ENCODE data around the gene HRH1.
"Not testable (repeated sequence)": the region's sequence is repeated elsewhere in the genome, so short reads cannot be mapped to it uniquely, and the experiment has no call there.

Gene HRH1

DNA sequence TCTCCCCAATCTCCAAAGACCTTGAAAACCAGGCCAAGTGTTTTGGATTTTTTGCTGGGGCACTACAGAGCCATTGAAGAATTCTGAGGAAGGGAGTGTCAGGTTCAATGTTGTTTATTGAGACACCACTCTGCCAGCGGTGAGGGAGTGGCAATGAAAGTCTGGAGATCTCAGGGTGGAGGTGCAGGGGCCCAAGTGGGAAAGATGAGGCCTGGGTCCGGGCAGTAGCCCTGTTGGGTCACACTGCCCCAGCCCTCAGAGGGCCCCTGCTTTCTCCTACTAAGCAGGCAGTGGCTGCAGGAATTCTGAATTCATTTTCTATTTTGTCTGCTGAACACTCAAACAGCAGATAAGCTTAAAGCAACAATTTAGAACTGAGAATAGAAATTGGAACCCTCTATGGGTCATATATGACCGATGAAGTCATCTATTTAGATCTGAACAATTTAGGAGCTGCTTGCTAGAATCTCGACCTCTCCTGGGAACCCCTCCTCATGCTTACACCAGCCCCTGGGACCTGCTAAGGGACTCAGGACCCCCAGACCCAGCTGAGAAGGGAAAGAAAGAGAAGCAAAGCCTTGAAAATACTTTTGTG lies 17.9 kb downstream of the HRH1 start:
- no peak for DNase-seq (ENCODE audit: low read depth)

DNA sequence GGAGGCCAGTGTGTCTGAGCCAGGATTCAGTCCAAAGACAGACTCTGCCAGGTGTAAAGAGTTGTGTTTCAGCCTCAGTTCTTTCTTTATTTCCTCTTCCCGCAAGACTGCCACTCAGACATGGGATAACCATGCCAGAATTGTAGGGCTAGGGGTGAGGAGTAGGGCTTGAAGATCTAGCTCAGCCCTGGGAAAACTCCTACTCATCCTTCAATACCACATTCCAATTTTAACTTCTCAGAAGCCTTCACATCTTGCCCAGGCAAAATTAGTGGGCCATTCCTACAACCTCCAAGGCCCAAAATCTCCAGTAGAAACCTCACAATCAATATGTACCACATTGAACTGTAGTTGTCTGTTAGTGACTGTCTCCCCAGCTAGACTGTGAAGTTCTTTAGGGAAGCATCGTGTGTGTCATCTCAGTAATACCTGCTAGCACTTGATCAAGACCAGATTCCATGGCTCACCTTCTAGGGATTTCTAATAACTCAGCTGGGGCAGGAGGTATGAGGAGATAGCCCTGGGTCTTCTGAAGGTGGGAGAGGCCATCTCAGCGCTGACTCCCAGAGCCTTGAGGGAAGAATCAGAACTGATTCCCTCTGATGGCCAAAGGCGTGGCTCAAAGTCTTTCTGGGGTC lies 19.7 kb downstream of the HRH1 start:
- DNase-seq (ENCODE audit: low read depth): no peak

GRCh38 chr3:11178421-11178820 lies 24.1 kb downstream of the HRH1 start:
- DNase-seq (ENCODE audit: low read depth): no peak

GRCh38 chr3:11184328-11184969 lies 30.2 kb downstream of the HRH1 start:
- not testable (repeated sequence) for DNase-seq (ENCODE audit: low read depth)

- DNase-seq (ENCODE audit: low read depth): no peak
These were observed 30.9 kb downstream of the HRH1 start for GRCh38 chr3:11185144-11185543.

DNA sequence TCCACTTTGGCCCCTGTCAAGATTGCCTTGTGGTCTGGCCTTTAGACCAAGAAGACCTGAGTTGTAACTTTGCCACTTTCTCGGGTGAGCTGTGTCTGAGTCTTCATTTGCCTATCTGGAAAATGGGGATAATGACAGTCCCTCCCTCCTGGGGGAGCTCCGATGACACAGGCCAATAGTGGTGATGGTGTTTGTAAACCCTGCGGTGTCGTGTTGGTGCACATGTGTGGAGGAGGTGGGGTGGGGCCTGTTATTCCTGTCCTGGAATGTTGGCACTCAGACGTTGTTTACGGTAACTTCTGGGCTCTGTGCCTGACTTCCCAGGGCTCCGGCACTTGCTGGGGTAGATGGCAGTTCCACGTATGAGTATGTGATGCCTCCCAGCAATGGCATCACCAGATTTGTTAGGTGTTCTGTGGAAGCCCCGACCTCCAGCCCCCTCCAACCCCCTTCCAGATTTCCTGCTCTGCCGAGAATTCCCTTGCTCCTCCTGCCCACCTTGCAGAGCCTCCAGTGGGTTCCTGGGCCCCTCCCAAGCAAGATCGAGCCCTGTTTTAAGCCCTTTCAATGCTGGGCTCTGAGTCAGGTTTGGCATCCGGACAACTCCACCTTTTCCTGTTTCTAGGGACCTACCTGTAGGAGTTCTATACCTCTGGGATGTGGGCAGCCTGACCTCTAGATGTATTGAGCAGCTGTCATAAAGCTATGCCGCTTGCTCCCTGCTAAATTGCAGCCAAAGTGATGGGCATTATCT lies 31.4 kb downstream of the HRH1 start:
- DNase-seq (ENCODE audit: low read depth): peak; percentile 67

- DNase-seq (ENCODE audit: low read depth): no peak
These were observed 32.0 kb downstream of the HRH1 start for GRCh38 chr3:11186318-11186692.

- DNase-seq (ENCODE audit: low read depth): no peak
These were observed 32.5 kb downstream of the HRH1 start for GRCh38 chr3:11186771-11187191.

DNA sequence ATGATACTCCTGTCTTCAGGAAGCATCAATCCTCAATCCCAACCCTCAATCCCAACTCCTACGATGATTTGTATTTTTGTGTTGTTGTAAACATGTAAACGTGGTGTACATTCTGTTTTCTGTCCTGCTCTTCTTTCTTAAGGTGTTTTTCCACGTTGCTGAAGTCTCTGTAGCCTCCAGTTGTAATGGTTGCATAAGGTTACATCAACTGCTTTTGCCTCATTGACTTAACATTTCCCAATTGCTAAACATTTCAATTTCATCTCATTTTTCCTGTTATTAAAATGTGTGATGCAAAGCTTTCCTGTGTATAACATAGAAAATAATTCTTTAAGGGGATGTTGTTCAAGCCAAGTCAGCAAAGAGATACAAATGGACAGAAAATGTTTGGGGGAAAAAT lies 33.4 kb downstream of the HRH1 start:
- DNase-seq (ENCODE audit: low read depth): no peak

- DNase-seq (ENCODE audit: low read depth): no peak
These were observed 33.9 kb downstream of the HRH1 start for GRCh38 chr3:11188231-11188630.

DNA sequence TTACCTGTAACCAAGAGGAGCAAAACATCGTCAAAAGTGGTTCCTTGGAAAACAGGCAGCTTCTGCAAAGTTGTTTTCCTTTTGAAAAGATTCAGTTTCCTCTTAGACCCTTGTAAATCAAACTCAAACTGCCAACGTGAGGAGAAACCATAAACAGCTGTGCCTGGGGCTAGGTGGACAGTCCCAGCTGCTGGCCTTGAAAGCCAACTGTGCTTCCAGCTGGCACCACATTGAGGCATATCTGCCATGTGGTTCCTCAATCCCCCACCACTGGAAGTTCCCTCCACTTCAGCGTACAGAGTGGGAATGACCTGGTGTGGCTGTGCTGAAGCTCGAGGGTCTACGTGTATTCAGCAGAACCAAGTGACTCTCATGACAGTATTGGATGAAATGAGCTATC lies 40.9 kb downstream of the HRH1 start:
- no peak for DNase-seq (ENCODE audit: low read depth)

- DNase-seq (ENCODE audit: low read depth): no peak
These were observed 41.5 kb downstream of the HRH1 start for GRCh38 chr3:11195721-11196332.

DNA sequence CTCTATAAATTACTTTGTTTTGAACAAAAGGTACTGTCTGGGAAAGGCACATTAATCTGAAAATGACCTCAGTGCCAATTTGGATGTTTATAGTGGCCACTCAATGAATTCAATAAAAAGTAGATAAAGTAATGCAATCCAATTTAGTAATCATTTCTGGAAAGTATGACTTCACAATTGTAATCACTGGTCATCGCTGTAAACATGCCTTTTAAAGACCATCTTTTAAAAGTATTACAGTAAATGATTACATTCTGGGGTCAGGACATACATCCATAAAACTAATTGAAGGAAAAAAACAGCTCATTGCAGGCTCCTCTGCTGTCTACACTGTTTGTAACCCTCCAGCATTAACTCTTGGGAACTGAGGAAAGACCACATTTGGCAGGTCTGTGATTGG lies 43.2 kb downstream of the HRH1 start:
- DNase-seq (ENCODE audit: low read depth): no peak

DNA sequence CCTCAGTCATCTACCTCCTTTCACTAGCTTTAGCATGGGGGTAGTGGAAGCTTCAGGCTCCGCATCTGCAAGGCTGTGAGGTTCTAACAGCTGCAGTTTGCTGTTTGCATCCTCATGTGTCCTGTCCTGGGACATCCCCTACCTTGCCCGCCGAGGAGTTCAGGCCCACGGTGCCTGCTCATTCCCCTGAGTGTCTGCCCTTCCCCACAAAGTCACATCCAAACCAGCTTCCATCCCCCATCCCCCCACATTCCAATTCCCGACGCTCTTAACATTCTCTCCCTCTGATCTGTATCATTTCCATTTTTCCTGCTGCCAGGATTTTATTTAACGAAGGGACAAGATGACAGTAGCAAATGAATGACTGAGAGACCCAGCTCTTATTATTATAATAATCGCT lies 43.8 kb downstream of the HRH1 start:
- DNase-seq (ENCODE audit: low read depth): no peak

DNA sequence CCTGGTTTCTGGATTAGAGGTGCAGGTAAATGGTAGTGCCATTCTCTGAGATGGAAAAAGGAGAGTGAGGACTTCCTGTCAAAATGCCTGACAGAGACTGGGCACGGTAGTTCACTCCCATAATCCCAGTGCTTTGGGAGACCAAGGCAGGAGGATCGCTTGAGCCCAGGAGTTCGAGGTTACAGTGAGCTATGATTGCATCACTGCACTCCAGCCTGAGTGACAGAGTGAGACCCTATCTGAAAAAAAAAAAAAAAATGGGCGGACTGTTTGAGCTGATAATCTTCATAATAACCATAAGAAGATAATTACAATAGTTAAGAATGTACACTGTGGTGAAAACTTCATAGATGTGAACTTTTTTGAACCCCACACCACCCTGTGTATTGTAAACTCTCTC lies 44.2 kb downstream of the HRH1 start:
- no peak for DNase-seq (ENCODE audit: low read depth)

GRCh38 chr3:11199902-11200845 lies 45.9 kb downstream of the HRH1 start:
- no peak for DNase-seq (ENCODE audit: low read depth)

DNA sequence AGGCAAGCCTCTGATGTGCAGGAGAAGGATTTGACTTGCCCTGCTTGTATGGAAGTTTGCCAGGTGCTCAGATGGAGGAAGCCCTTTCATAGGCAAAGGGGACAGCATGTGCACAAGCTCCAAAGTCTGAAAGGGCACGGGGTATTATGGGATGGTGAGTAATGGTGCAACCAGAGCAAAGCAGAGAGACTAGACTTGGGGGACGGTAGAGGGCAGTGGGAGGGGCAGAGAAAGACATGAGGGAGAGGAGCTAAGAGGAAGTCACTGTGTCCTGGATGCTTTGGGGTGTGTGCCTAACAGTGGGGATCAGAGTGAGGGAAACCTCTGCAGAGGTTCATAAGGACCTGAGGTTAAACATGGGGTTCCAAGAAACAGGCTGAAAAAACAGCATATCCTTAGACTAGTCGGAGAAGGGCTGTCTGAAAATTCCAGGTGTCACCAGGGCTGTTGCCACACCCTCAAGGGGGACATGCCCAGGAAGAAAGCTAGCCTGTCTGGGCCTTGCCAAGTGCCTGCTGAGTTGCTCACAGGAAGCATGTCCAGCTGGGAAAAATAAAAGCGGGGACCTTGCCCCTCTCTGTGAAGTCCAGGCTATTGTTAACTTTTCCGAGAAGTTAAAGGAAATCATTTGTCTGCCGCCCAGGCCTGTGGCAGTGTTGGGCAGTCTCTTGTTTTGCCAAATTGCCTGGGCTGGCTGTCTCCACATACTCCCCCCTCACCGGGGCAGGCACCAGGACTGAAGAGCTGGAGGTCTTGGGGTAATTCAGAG lies 47.1 kb downstream of the HRH1 start:
- DNase-seq (ENCODE audit: low read depth): no peak

DNA sequence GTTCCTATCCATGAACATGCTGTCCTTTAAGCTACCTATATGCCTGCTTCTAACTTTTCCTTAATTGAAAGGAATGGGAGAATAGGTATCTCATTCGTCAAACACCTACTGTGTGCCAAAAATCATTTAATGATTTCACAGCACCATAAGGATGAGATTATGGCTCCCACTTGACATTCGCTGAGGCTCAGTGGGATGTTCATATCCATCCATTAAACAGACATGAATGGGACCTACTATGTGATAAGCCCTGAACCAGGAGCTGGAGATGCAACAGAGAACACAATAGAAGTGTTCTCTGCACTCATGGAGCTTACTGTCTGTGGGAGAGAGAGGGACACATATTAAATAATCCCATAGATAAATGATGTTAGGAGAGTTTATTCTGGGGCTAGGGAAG lies 49.7 kb downstream of the HRH1 start:
- no peak for DNase-seq (ENCODE audit: low read depth)

- no peak for DNase-seq (ENCODE audit: low read depth)
These were observed 50.5 kb downstream of the HRH1 start for GRCh38 chr3:11204697-11205348.

GRCh38 chr3:11205881-11206280 lies 51.6 kb downstream of the HRH1 start:
- DNase-seq (ENCODE audit: low read depth): not testable (repeated sequence)

Data from non-pigmented ciliary epithelial cell (primary cell).